NCI-H1930 (cell line): ENCODE data around the gene PRKCZ.
A peak's percentile ranks its signal among the peaks of the same experiment; 100 is the strongest.

ENCODE experiments used
- DNase-seq, 2 experiments: peaks; one replicate each; lab custom pipeline; 2025; lab: John Stamatoyannopoulos, UW

Gene PRKCZ

DNA sequence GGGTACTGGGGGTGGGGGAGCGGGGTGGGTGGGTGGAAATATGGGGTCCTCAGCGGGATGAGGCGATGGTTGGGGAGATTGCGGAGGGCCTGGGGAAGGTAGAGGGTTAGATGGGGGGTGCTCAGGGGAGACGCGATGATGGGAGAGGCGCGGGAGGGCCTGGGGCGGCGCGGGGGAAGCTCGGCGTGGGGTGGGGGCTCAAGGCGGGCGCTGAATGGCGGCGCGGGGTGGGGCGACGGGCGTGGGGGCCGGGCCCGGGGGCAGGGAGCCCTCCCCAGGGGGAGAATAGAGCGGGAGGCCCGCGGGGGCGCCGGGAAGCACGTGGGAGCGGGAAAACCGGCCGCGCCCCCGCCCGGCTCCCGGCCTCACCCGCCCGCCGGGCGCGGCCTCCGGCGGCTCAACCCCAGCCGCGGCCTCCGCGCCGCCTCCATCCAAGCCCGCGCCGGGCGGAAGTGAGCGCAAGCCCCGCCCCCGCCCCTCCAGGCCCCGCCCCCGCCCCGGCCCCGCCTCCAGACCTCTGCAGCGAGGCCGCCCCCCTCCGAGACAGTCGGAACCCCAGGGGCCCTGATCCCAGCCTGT lies 144.2 kb downstream of the PRKCZ start, which contains the start of gene FAAP20:
Gene FAAP20, minus strand, starts transcription at position 454 of the 579 bp plus-strand sequence. Its CDS starts 23 bp downstream, at position 431.
- peak; percentile 31 to 61 for DNase-seq

DNA sequence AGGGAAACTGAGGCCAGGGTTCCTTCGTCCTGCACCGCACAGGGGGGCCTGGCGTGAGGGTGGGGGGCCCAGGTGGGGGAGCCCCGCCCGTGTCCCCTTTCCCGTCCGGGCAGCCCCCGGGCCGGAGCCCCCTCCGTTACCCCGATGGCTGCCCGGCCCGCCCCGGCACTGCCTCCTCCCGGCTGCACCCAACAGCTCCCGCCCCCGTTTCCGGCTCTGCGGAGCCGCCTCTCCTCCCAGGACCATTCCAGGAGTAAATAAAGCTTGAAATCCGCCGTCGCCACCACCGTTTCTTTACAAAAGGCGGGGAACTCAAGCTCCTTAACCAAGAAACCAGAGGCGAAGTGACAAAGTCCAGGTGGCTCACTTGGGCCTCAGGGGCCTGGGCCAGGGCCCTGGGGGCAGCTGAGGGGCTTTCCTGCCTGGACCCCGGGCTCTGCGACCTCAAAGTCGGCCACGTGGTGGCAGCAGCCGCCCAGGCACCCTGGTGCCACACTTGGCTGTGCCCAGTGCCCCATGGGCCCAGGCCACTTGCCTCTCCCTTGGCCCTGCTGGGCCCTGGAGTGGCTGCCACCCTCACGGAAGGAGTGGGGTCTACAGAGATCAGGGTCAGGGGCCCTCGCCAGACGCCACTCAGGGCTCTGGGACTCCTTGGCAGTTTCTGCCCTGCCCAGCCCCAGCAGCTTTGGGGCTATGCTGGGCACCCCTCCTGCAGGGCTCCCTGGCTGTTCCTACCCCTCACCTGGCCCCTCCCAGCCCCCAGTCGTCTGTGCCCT lies 144.9 kb downstream of the PRKCZ start:
- peak; percentile 58 to 65 for DNase-seq

DNA sequence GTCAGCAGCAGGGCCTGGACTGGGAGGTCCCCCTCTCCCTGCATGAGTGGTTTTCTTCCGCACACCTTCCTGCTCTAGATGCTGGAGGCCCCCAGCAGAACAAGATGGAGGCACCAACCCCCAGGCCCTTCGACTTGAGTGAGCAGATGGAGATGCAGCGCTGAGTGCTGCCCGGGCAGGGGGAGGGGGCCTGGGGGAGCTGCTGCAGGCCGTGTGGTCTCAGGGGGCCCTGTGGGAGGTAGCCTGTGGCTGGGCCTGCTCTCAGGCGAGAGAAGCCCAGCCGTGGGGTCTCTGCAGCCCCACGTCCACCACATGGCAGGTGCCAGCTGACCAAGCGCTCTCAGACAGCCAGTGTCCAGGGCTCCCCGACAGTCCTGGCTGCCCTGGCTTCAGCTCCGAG lies 145.6 kb downstream of the PRKCZ start:
- DNase-seq: no peak

DNA sequence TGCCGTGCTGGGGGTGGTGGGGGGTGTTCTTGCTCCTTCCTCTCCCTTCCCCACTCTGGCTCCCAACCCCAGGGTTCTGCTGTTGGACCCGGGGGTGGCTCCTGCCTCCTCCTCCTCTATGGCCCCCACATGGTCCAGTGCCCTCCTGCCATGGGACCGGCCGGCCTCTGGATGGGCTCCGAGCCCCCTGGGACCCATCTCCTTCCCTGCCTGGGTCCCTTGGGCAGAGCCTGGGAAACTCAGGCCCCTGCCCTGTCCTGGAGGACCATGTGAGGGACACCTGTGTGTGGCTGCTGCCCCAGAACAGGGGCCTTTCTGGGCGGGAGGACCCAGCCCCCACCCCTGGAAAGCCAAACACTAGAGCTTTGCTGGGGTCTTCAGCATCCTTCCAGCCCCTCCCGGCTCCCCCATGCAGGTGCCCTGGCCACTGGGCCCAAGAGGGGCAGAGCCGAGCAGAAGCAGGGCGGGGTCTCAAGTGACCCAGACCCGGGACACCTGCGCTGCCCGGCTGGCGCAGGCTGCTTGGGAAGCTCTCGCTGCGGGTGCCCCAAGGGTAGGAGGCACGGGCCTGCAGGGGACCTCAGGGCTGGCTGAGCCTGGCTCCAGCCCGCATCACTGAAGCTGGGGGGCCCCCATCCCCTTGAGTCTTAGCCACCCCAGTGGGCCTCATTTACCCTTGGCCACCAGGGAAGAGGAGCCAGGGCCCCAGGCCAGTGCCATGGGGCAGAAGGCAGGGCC lies 146.9 kb downstream of the PRKCZ start:
- DNase-seq: no peak

DNA sequence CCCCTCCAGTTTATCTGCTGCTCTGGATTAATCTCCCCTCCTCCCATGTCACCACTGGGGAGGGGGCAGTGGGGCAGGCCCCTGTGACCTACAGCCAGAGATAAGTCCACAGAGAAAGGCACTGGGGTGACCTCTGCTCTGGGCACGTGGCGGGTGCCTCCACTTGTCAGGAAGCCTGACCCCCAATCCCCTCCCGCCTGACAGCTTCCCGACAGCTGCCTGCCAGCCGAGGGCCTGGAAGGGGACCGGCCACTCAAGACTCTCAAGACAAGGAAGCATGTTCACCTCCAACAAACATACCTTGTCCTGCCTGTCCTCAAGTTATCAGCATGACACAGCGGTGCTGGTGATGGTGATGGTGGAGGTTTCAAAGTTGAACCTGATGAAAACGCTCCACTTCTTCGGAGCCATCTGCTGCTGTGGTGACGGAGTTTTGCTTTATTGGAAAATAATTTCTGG lies 147.5 kb downstream of the PRKCZ start:
- no peak for DNase-seq

DNA sequence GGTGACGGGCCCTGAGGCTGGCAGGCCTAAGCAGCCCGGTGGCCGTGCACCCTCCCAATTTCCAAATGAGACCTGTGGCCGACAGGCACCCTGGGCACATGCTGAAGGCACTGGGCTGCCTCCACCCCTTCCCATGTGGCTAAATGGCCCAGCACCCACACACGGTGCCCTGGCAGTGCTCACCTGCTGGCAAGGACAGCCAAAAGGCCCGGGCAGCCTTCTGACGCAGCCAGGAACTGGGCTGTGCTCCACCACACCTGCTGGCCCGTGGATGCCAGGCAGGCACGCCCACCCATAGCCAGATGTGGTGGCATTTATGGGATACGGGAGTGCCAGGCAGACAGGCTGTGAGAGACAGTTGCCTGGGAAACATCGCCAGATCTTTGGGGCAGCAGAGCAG lies 148.4 kb downstream of the PRKCZ start:
- DNase-seq: no peak

DNA sequence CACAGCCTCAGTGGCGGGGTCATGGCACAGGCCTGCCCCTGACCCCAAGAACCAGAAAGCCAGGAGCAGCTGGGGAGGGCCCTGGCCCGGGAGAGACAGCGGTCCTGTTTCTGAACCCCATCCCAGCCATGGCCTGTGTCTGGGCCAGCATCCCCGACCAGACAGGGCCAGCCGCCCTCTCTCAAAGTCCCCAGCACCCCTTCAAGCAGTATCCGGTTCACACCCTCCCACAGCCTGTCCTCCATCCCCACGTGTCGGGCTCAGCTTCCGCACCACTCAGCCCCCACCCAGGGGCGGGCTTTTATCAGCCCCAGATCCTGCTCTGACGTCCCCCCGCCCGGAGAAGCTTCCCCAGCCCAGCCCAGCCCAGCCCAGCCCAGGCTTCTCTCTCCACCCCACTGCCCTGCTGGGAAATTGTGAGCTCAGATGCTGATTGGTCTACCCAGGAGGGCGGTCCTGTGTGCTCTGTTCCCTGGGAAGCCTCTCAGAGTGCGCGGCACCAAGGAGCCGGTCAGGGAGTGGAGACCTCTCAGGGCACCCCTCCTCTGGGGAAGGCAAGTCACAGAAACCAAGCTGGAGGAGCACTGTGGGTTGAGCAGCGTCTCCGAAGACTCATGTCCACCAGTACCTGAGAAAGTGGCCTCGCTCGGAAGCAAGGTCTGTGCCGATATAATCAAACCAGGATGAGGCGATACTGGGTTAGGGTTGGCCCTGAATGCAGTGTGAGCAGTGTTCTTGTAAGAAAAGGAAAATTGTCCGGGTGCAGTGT lies 149.0 kb downstream of the PRKCZ start:
- DNase-seq: no peak

DNA sequence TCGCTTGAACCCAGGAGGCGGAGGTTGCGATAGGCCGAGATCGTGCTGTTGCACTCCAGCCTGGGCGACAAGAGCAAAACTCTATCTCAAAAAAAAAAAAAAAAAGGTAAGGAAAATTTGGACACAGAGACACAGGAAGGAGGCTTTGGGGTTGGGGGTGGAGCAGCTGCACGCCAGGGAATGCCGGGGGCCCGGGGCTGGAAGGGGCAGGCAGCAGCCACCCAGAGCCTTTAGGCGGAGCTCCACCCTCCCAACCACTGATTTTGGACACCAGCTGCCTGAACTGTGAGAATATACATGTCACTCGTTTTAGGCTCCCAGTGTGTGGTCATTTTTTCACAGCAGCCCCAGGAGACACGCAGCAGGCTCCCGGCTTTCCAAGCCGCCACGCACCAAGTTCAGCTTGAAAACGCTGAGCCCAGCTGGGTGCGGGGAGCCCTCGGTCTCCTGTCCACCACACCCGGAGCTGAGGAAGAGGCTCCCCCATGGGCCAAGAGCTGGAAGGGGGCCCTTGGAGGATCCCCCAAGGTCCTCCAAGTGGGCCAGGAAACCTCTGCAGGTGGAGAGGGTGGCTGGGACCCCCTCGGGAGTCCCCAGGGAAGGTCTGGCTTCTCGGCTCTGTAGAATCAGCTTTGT lies 150.2 kb downstream of the PRKCZ start:
- no peak for DNase-seq

DNA sequence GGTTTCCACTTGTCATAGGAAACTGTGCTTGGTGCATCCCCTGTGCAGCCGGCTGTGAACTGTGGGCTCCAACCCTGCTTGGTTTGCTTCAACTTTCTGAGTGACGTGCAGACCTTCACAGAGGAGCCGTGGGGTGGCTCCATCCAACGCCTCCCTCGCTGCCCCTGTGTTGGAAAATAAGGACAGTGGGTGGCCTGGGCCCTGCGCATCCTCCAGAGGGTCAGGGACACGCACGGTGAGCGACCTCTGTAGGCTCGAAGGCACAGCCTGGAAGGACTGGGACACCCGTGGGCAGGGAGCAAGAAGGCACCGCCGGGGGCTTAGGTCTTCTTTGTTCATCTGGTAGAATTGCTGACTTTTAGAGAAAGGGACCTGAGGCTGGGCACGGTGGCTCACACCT lies 150.9 kb downstream of the PRKCZ start:
- no peak for DNase-seq

DNA sequence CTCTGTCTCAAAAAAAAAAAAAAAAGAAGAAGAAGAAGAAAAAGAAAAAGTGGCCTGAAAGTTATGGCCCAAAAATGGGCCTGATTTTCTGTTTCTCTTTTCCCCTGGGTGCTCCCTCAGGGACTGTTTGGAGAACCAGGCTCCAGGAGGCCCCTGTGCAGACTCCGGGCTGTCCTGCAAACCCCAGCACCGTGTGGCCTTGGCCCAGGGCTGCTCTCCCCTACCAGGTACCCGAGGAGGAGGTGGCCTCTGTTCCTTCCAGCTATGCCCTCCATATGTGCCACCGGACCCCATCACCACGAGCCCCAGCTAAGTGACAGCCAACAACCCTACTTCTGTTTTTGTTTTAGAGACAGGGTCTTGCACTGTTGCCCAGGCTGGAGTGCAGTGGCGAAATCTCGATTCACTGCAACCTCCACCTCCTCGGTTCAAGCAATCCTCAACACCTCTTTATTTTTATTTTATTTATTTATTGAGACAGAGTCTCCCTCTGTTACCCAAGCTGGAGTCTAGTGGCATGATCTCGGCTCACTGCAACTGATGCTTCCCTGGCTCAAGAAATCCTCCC lies 151.9 kb downstream of the PRKCZ start:
- no peak for DNase-seq

DNA sequence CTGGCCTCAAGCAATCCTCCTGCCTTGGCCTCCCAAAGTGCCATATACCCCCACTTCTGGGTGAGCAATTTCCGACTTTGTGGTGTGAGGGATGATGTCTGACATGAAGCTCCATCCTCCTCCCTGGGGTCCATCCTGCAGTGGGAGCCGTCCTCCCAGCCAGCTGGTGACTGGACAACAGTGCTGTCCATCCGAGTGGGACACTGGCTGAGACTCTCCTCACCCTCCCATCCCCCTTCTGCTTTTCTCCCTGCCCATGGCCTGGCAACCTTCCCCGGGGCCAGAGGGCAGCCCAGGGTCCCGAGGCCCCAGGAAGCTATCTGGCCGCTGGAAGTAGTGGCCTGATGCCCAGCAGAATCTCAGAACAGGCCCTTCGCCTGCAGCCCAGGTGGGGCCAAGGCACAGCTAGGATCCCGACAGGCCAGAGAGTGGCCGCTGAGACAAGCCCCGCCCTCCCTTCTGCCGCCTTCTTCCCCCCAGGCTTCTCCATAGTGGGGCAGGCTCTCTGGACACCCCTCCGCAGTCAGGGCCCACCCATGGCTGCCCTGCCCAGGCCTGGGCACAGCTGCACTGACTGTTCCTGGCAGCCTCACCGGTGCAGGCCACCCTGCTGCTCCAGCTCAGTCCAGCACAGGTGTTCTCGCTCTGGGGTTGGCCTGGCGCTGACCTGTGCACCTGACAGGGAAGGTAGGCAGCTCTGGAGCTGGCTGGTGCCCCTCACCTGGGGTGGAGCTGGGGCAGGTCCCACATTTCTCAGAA lies 152.8 kb downstream of the PRKCZ start:
- no peak for DNase-seq

DNA sequence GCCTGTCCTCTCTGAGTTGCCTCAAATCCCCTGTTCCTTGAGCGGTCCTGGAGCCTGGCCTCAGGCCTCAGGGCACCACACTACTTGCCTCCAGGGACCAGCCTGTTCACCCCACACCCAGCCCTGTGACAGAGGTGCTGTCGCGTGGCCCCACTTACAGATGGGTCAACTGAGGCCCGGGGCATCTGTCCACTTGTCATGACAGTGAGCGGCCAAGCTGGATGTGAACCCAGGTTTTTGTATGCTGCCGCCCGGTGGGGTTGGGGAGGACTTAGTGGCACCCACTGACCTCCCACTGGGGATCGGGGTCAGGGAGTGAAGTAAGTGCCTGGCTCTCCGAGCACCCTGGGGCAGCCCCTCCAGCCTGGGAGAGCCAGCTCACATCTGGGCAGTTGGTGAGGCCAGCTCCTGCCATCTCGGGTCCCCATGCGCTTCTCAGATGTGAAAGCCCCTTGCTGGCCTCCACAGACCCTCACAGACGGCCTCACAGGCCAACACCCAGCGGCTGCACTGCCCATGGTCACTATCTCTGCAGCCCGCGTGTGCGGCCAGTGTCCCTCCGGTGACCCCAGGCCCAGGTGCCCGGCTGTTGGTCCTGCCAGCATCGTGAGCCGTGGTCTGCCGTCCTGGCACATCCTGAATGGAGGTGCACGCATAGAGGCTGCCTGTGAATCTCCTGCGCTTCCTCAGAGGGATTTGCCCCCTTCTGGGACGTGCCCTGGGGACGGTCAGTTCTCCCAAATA lies 153.6 kb downstream of the PRKCZ start:
- no peak for DNase-seq

DNA sequence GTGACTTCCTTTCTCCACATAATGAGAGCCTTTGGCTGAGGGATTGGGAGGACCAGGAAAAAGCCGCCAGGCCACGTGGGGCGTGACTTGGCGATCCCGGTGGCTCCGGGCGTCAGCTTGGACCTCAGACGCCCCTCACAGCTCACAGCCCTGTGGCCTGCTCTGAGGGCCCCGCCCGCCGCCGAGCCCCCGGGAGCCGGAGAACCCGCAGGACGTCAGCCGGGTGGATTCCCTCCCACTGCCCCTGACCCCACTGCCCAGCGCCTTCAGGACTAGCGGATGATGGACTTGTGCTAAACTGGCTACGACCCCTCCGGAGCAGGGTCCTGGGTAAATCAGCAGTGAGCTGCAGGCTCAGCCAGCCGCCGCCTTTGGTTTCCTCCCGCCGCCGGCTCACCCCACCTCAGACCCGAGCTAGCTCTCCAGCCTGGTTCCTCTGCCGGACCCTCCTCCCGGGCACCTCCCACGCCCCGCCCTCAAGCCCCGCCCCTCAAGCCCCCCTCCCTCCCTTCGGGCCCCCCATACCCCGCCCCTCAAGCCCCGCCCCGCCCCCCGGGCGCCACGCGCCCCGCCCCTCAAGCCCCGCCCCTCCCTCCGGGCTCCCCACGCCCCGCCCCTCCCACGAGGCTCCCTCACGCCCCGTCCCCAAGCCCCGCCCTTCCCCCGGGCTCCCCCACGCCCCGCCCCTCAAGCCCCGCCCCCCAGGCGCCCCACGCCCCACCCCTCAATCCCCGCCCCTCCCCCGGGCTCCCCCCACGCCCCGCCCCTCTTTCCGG lies 154.4 kb downstream of the PRKCZ start:
- peak; percentile 46 to 61 for DNase-seq

DNA sequence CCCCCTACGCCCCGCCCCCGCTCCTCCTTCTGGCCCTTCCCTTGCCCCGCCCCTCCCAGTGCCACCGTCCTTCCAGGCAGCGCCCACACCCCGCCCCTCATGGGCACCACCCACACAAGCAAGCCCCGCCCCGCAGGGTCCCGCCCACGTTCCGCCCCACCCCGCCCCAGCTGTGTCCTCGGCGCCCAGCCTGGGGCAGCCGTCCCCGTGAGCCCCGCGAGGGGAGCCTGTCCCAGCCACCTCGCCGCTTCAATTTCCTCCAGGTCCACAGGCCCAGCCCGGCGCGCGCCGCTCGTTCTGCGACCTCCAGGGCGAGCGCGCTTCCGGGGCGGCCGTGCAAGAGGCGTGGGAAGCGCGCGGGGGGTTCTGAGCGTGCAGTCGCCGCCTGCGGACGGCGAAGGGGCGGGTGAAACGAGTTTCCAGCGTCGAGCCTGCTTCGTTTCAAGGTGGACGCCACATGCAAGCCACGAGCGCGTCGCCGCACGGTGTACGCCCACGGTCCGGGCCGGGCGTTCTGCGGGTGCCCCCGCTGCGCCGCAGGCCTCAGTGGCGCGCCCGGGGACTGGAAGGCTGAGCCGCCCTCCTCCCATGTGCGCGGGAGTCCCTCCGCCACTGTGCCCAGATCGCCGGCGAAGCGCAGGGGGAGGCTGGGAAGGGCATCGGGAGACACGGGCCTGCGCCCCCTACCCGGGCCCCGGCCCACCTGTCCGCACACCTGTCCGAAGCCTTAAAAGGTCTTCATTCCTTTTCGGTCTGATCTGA lies 155.2 kb downstream of the PRKCZ start:
- DNase-seq: peak; percentile 69 to 82

DNA sequence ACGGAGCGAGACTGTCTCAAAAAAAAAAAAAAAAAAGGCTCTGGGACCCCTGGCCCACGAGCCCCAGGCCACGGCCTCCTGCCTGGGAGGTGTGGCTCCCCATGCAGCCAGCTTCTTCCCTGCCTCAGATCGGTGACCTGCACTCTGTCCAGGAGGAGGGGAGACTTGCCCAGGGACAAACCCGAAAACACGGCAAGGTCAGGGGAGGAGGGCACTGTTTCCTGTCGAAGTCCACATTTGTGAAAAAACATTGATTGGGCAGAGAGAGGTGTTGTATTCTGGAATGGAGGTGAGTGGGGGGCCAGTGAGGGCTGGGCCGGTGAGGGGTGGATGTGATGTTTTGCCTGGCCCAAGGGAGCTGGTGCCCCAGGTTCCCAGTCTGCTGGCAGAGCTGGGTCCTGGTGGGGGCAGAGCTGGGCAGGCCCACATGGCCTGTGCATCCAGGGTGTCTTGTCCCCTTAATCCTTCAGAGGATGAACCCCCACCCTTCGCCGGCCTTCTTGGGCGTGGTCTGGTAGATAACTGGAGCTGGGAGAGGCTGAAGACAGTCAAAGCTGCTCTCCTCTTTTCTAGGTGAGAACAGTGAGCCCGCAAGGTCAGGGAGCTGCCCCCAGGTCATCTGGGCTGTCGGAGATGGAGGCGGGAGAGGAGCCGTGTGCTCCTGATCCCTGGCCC lies 156.7 kb downstream of the PRKCZ start:
- DNase-seq: no peak

DNA sequence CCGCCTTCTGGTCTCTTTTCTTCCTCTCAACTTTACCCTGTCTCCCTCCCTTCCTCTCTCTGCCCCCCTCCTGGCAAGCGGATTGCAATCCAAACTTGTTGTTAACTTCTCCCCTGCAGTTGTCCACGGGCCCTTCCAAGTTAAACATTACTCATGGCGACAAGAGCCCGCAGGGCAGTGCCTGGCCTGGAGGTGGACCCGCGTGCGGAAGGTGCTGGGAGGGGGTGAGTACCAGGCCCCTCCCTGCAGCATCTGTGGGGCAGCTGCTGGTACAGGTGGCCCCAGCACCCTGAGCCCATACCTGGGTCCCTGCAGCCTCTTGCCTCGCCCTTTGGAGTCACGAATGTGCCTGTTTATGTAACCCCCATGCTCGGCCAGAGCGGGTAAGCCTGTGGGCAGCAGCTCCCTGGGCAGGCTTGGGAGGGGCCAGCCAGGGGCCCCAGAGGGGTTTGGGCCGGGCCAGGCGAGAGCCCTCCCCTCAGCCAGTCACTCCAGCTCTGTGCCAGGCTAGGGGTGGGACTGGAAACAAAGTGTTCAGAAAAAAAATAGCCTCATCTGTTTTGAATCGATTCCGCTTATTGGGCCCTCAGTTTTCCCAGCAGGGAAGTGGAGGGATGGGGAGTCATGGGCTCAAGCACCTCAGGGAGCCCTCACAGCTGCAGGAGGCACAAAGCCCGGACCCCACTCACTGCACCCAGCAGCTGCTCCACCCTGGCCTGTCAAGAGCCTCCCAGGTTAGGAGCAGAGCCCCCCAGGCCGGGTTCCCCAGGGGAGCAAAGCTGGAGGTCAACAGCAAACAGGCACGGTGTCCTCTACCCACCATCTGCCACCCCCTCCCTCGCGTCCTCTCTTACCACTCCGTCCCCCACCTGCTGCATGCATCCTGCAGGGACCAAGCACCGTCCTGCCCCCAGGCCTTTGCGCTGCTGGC lies 158.4 kb downstream of the PRKCZ start:
- DNase-seq: no peak
